Pons (tissue), 1 donor: Measurements from ENCODE around the gene TICRR.

Source experiments
- DNase-seq: peaks from one replicate; pipeline ENCODE4 v3.0.0-alpha.2; 2016; ENCODE audit warnings: low spot score

Gene TICRR

GRCh38 chr15:89630260-89630659 is 55.0 kb downstream of the TICRR start:
- no peak for DNase-seq

GRCh38 chr15:89630974-89631901 is 56.0 kb downstream of the TICRR start:
- no peak for DNase-seq

DNA sequence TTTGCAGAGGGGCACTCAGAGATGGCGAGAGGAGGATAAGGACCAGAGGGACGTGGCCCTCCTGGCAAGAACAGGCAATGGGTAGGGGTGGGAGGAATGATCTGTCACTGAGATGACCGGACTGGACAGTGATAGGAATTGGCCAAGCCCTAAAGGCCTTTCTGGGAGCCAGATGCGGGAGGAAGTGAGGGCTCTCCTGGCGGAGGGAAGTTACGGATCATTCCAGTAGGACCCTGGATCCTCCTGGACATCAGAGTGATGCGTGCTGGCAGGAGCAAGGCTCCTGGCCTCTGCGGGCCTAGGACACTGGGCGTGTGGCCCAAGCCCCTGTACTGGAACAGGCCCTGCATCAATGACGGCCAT is 56.6 kb downstream of the TICRR start:
- DNase-seq, result no peak

- DNase-seq, result no peak
These were observed 57.5 kb downstream of the TICRR start for GRCh38 chr15:89632563-89633430.

GRCh38 chr15:89633585-89633984 is 58.3 kb downstream of the TICRR start:
- DNase-seq, result no peak

DNA sequence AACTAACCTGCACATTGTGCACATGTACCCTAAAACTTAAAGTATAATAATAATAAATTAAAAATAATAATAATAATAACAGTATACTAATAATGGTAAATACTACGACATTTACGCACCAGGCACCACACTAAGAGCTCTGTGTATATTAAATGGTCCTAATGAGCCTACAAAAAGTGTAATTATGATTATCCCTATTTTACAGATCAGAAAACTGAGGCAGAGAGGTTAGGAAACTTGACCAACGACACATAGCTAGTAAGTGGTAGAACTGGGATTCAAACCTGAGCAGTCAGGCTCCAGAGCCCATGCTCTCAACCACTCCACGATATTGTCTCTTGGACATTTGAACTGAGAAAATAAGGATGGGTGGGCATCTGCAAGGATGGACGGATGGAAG is 65.0 kb downstream of the TICRR start:
- no peak for DNase-seq

GRCh38 chr15:89641053-89641452 is 65.8 kb downstream of the TICRR start:
- no peak for DNase-seq

- no peak for DNase-seq
These were observed 66.8 kb downstream of the TICRR start for GRCh38 chr15:89642106-89642505.

- DNase-seq, result no peak
These were observed 70.4 kb downstream of the TICRR start for GRCh38 chr15:89645680-89646079.

DNA sequence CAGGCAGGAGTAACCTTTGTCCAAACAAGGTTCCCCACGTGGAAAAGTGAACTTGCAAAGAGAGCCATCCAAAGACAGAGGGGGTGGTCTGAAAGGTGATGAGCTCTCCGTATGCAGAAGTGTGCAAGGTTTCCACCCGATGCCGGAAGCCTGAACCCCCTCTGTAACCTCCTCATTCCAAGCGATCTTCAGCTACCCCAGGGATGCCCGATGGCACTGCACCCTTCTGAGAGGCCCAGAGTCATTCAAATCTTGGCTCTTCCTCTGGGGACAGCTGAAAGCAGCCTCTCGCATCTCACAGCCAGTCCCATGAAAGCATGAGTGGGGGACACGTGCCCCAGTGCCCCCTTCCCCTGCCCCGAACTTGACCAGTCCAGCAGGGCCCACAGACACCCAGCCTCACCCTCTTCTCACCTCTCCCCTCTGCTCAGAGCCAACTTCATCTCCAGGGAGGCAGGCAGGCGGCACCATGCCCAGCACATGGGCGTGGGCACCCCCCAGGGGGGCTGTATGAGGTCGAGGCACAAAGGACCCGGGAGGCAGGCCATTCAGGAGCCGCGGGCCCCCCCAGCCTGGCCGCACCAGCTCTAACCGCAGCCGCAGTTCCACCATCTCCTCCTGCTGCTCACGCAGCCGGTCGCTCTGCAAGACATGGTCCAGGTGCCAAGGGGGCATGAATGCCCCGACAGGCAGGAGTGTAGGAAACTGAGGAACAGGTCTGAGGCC is 71.3 kb downstream of the TICRR start:
- no peak for DNase-seq

GRCh38 chr15:89647191-89647851 is 72.1 kb downstream of the TICRR start:
- peak; percentile 14 for DNase-seq

- no peak for DNase-seq
These were observed 73.1 kb downstream of the TICRR start for GRCh38 chr15:89648106-89649012.

DNA sequence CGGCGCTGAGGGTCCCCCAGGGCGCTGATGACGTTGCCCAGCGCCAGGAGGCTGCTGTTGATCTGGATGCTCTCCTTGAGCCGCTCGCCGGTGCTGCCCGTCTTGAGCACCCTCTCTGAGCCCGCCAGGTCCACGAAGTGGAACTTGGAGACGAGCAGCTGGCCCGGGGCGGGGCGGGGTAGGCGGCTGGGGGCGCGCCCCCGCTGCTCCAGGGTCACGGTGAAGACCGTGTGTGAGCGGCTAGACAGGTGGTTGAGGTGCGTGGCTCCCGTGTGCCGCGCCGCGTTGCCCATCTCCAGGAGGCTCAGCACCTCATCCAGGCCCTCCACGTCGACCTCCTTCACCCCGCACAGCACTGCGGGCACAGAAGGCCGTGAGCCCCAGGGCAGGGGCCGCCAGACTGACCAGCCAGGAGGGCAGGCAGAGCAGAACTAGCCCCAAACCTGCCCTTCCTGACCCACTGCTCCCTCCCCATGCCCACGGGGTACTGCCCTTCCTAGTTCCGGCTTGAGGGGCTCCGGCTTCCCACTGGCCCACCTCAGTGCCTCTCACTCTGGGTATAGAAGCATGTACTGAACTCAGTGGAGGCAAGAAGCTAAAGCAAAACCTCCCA is 73.8 kb downstream of the TICRR start:
- DNase-seq, result no peak

DNA sequence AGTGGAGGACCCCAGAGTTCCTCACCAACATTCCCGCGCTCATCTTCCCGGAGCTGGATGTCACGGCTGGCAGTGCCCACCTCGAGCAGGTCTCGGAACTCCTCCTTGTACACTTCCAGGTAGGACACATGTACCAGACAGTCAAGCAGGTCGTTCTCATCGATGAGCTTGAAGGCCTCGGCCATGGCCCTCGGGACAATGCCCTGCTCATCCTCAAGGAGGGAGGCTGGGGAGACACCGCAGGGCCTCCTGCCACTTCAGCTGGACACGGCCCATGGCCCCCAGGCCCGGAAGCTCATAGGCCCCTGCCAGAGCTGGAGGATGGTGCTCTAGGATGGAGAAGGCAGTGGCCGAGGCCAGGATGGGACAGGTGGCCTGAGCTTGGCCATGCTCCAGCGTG is 74.4 kb downstream of the TICRR start:
- no peak for DNase-seq

GRCh38 chr15:89652131-89652530 is 76.9 kb downstream of the TICRR start:
- DNase-seq, result no peak

GRCh38 chr15:89652666-89653065 is 77.4 kb downstream of the TICRR start:
- no peak for DNase-seq

- no peak for DNase-seq
These were observed 78.3 kb downstream of the TICRR start for GRCh38 chr15:89653578-89653977.

DNA sequence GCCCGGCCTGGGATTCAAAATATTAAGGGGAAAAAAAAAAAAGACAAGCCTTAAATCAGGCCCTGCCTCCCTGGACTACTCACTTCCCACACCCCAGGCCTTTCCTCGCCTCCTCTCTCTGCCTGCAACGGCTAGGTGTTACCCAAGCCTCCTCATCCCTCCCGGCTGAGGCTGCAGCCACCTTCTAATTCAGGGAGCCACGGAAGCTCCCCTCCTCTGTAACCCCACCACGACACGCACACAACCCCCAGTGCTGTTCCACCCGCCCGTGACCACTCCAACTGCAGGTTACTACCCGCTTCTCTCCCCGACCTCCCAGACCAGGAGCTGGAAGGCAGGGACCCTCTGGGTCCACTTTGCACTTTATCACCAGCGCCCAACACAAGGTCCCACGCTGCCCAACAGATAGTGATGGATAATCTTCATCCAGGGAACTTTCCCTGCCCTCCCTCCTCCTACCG is 79.1 kb downstream of the TICRR start:
- no peak for DNase-seq

DNA sequence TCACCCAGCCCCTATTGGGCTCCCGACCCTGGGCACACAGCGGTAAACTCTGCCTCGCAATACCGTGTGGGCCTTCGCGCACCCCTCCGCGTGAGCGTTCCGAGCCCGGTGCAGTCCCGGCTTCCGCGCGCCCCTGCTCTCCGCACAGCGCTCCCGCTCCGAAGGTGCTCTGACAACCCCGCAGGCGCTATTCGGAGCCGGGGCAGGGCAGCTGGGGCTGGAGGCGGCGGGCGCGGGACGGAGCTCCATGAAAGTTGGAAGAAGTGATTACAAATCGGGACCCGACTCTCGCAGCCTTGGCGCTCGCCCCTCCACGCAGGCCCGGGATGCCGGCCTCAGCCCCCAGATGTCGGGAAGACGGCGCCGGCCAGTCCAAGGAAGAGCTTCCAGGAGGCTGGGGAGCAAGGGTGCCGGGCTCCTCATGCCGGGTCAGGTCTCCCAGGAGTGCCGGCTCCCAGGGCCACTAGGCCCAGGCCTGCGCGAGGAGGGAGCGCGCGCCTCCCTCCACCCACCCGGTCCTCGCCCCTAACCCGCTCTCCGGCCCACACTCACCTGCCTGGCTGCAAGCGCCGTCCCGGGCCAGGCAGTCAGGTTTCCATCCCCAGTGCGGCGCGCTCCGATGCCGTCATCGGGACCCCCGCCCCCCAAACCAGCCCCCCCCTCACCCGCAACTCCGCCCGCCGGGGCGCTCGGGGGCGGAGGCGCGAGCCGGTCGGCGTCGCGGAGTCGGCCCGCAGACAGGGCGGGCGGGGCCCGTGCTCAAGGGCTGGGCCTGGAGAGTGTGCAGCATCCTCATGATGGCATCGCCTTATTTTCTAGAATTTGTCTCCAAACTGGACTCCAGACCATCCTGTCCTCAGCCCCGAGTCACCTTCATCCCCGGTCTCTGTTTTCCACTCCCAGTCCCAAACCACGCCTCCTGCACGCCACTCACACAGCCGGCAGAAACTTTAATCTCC is 79.9 kb downstream of the TICRR start, which contains the start of gene KIF7:
KIF7 (minus strand) TSS at position 621 of the 959 bp plus-strand sequence. CDS start 2,537 bp downstream, outside the sequence.
- no peak for DNase-seq
